K562 (cell line): ENCODE results near the gene HJV. TPM values are rescaled to one million over a fixed set of nuclear protein-coding genes. Genes with fewer than 3 reads are reported as not detected.

Source experiments
- BMI1 ChIP-seq: fragments of 150-350 bp; IDR thresholded peaks from 2 replicates; pipeline ENCODE4 v1.6.1; 2014; ENCODE audit warnings: low read length
- CBFA2T3 ChIP-seq: fragments of 450-650 bp; IDR thresholded peaks from 2 replicates; pipeline ENCODE4 v1.6.1; 2017
- GTF2A2 ChIP-seq: IDR thresholded peaks from 2 replicates; pipeline ENCODE4 v1.6.1; 2016; ENCODE audit warnings: mild to moderate bottlenecking, missing genetic modification characterization, missing compliant biosample characterization
- HDGF ChIP-seq: fragments of 450-650 bp; IDR thresholded peaks from 2 replicates; pipeline ENCODE4 v1.6.1; 2016
- HEY1 ChIP-seq: fragments of 250-450 bp; sonication (Bioruptor Pico); IDR thresholded peaks from 2 replicates; pipeline ENCODE4 v1.5.0; 2020; ENCODE audit warnings: mild to moderate bottlenecking, moderate library complexity, borderline replicate concordance
- HIVEP1 ChIP-seq: fragments of 250-450 bp; sonication (Bioruptor Pico); IDR thresholded peaks from 2 replicates; pipeline ENCODE4 v1.4.0; 2020; ENCODE audit warnings: mild to moderate bottlenecking
- KLF6 ChIP-seq: fragments of 250-450 bp; sonication (Bioruptor Pico); IDR thresholded peaks from 2 replicates; pipeline ENCODE4 v1.4.0; 2020; ENCODE audit warnings: mild to moderate bottlenecking, moderate library complexity, borderline replicate concordance
- NBN ChIP-seq: fragments of 450-650 bp; IDR thresholded peaks from 2 replicates; pipeline ENCODE4 v1.6.1; 2016; ENCODE audit warnings: low read depth, mild to moderate bottlenecking
- NEUROD1 ChIP-seq: fragments of 150-350 bp; IDR thresholded peaks from 2 replicates; pipeline ENCODE4 v1.6.1; 2014; ENCODE audit warnings: borderline replicate concordance, low read length, low read depth; ENCODE audit not compliant: partially characterized antibody
- NR4A1 ChIP-seq, 2 experiments: fragments of 250-450 bp in 1 of 2; fragments of 450-650 bp in 1 of 2; sonication (Bioruptor Pico) in 1 of 2; IDR thresholded peaks; 2 replicates each; pipeline versions ENCODE4 v1.4.0 to v1.6.1; 2016 to 2020; ENCODE audit warnings: mild to moderate bottlenecking in 2 of 2, missing compliant biosample characterization in 1 of 2, missing genetic modification characterization in 1 of 2, moderate library complexity in 1 of 2
- PHB2 ChIP-seq: fragments of 450-650 bp; IDR thresholded peaks from 2 replicates; pipeline ENCODE4 v1.6.1; 2017; ENCODE audit warnings: low read depth
- RAD51 ChIP-seq: fragments of 450-650 bp; IDR thresholded peaks from 2 replicates; pipeline ENCODE4 v1.7.1; 2016; ENCODE audit warnings: low read depth, mild to moderate bottlenecking, borderline replicate concordance
- RBFOX2 ChIP-seq: fragments of 200-400 bp; formaldehyde crosslinking; IDR thresholded peaks from 2 replicates; pipeline ENCODE4 v1.6.1; 2017; ENCODE audit warnings: low read depth, mild to moderate bottlenecking, low read length, moderate library complexity
- UBTF ChIP-seq, 2 experiments: IDR thresholded peaks; 2 replicates each; pipeline ENCODE4 v1.6.1; 2012; ENCODE audit warnings: improper control_type of control experiment in 2 of 2, low read depth in 2 of 2, low read length in 2 of 2, borderline replicate concordance in 1 of 2
- XRCC5 ChIP-seq: fragments of 200-400 bp; formaldehyde crosslinking; IDR thresholded peaks from 2 replicates; pipeline ENCODE4 v1.6.1; 2017; ENCODE audit warnings: low read depth, mild to moderate bottlenecking, low read length
- ZNF3 ChIP-seq: fragments of 250-450 bp; sonication (Bioruptor Pico); IDR thresholded peaks from 2 replicates; pipeline ENCODE4 v1.5.0; 2021; ENCODE audit warnings: mild to moderate bottlenecking, moderate library complexity
- ZSCAN29 ChIP-seq: fragments of 450-650 bp; IDR thresholded peaks from 2 replicates; pipeline ENCODE4 v1.6.1; 2017
- polyA plus RNA-seq, 8 experiments: library from polyadenylated mRNA; depleted of rRNA in 4 of 8; stranded (reverse) in 5 of 8; unstranded in 3 of 8; fragments of >200 nt; fragmentation: Nextera tagmentation in 2 of 8; fragmentation: Illumina TruSeq in 1 of 8; extraction: Ambion mirVana in 2 of 8; extraction: Trizol in 1 of 8; gene quantifications; 2 replicates each; pipeline versions ENCODE4 v1.2.1 to v1.2.3, GENCODE V29; 2011 to 2014; ENCODE audit warnings: inconsistent platforms in 1 of 8, missing spikeins in 1 of 8
- total RNA-seq, 7 experiments: library from RNA; depleted of rRNA in 6 of 7; stranded (reverse); fragments of >200 nt in 6 of 7; fragmentation: Illumina TruSeq in 2 of 7; extraction: Trizol in 2 of 7; gene quantifications; 2 replicates each; pipeline versions ENCODE4 v1.2.1 to v1.2.3, GENCODE V29; 2011 to 2021; ENCODE audit warnings: low replicate concordance in 1 of 7
- TF ChIP-seq, protein P1 (sequence below): fragments of 250-450 bp; sonication (Bioruptor Pico); IDR thresholded peaks from 2 replicates; pipeline ENCODE4 v1.8.0; 2022; ENCODE audit warnings: inconsistent platforms, mild to moderate bottlenecking, moderate library complexity, borderline replicate concordance
- TF ChIP-seq, protein P2 (sequence below): fragments of 450-650 bp; IDR thresholded peaks from 2 replicates; pipeline ENCODE4 v1.6.1; 2018; ENCODE audit warnings: mild to moderate bottlenecking, low read depth; ENCODE audit not compliant: partially characterized antibody
- TF ChIP-seq, protein P3 (sequence below): fragments of 450-650 bp; formaldehyde crosslinking; conservative IDR thresholded peaks from 2 replicates; pipeline ENCODE4 v1.4.0; 2022; ENCODE audit warnings: mild to moderate bottlenecking, missing genetic modification characterization

HJV gene
- total and polyA plus RNA-seq, 9 of the 15 experiments (the other 6 are each of a cell fraction or from before 2014, with no cell fraction given): 1.0 to 6.6 (median 2.4) TPM

GRCh38 chr1:145990249-145990855 lies 31.2 kb downstream of the HJV start (continued):
- TF ChIP-seq, protein P1, sequence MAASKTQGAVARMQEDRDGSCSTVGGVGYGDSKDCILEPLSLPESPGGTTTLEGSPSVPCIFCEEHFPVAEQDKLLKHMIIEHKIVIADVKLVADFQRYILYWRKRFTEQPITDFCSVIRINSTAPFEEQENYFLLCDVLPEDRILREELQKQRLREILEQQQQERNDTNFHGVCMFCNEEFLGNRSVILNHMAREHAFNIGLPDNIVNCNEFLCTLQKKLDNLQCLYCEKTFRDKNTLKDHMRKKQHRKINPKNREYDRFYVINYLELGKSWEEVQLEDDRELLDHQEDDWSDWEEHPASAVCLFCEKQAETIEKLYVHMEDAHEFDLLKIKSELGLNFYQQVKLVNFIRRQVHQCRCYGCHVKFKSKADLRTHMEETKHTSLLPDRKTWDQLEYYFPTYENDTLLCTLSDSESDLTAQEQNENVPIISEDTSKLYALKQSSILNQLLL (CRISPR knock-in tag): no peak
- TF ChIP-seq BMI1: no peak
- TF ChIP-seq UBTF (IDR thresholded peaks at IDR 0.05; ENCODE audit: borderline replicate concordance in 1 of 2, low read depth in 2 of 2, low read length in 2 of 2): no peak
- TF ChIP-seq RBFOX2: peak; percentile 27
- TF ChIP-seq, protein P2, sequence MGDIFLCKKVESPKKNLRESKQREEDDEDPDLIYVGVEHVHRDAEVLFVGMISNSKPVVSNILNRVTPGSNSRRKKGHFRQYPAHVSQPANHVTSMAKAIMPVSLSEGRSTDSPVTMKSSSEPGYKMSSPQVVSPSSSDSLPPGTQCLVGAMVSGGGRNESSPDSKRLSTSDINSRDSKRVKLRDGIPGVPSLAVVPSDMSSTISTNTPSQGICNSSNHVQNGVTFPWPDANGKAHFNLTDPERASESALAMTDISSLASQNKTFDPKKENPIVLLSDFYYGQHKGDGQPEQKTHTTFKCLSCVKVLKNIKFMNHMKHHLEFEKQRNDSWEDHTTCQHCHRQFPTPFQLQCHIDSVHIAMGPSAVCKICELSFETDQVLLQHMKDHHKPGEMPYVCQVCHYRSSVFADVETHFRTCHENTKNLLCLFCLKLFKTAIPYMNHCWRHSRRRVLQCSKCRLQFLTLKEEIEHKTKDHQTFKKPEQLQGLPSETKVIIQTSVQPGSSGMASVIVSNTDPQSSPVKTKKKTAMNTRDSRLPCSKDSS: no peak
- no peak for TF ChIP-seq ZNF3 (CRISPR knock-in tag)
- TF ChIP-seq NEUROD1: no peak
- TF ChIP-seq XRCC5: no peak
- no peak for TF ChIP-seq RAD51
- TF ChIP-seq KLF6 (CRISPR knock-in tag): no peak
- TF ChIP-seq HIVEP1 (CRISPR knock-in tag): no peak
- TF ChIP-seq NBN: 0 out of 2 replicates have a peak, but pooled peaks have one; percentile 11
- no peak for TF ChIP-seq GTF2A2 (tag)
- TF ChIP-seq, protein P3, sequence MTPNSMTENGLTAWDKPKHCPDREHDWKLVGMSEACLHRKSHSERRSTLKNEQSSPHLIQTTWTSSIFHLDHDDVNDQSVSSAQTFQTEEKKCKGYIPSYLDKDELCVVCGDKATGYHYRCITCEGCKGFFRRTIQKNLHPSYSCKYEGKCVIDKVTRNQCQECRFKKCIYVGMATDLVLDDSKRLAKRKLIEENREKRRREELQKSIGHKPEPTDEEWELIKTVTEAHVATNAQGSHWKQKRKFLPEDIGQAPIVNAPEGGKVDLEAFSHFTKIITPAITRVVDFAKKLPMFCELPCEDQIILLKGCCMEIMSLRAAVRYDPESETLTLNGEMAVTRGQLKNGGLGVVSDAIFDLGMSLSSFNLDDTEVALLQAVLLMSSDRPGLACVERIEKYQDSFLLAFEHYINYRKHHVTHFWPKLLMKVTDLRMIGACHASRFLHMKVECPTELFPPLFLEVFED (CRISPR knock-in tag): 0 out of 2 replicates have a peak, but pooled peaks have one; percentile 27
- TF ChIP-seq ZSCAN29: no peak
- TF ChIP-seq HEY1 (CRISPR knock-in tag): no peak
- TF ChIP-seq CBFA2T3: no peak
- TF ChIP-seq HDGF: no peak
- TF ChIP-seq PHB2: no peak
- TF ChIP-seq NR4A1 (CRISPR knock-in tag; IDR thresholded peaks at IDR 0.05): no peak
- no peak for TF ChIP-seq NR4A1 (tag; IDR thresholded peaks at IDR 0.05)
